KG1 (cell line): Measurements from ENCODE around the gene SLC46A1.
"Not testable (repeated sequence)": the region's sequence is repeated elsewhere in the genome, so short reads cannot be mapped to it uniquely, and the experiment has no call there.

Source experiments
- DNase-seq: peaks from one replicate; lab custom pipeline; 2025; lab: John Stamatoyannopoulos, UW

SLC46A1 gene

GRCh38 chr17:28405632-28406472 lies at the start of gene SLC46A1:
SLC46A1 (minus strand) TSS chr17:28406212; CDS start chr17:28406114, 98 bp downstream.
- no peak for DNase-seq

GRCh38 chr17:28449859-28450258 lies 43.8 kb upstream of the SLC46A1 start:
- no peak for DNase-seq

GRCh38 chr17:28447396-28447760 lies 41.4 kb upstream of the SLC46A1 start:
- no peak for DNase-seq

GRCh38 chr17:28446716-28447395 lies 40.8 kb upstream of the SLC46A1 start:
- no peak for DNase-seq

- DNase-seq: no peak
These were observed 38.1 kb upstream of the SLC46A1 start for GRCh38 chr17:28443901-28444638.

DNA sequence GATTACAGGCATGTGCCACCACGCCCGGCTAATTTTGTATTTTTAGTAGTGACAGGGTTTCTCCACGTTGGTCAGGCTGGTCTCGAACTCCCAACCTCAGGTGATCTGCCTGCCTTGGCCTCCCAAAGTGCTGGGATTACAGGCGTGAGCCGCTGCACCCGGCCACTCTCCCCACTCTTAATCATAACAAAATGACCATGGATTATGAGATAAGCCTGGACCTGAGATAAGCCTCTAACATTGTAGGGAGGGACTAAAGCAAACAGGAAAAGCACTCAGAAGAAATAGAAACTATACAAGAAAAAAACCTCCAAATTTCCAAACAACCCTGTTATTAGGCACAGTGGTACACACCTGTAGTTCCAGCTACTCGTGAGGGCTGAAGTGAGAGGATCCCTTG lies 28.3 kb upstream of the SLC46A1 start:
- DNase-seq: not testable (repeated sequence)

DNA sequence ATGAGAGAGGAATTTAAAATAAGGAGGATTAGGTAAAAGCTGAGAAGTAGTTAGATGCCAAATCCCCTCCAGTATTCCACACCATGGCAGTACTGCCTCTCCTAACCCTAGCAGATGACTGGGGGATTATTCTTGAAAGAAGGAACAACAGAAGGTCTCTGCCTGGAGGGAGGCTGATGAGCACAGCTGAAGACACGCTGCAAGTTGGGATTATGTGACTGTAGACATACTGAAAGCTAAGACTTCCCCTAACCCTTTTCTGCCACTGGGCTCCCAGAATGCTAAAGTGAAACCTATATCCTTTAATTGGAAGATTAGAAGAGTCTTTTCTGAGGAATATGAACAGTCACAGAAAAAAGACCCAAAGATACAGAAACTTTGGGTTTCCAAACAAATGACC lies 27.7 kb upstream of the SLC46A1 start:
- no peak for DNase-seq

GRCh38 chr17:28427982-28428381 lies 22.0 kb upstream of the SLC46A1 start:
- DNase-seq: not testable (repeated sequence)

DNA sequence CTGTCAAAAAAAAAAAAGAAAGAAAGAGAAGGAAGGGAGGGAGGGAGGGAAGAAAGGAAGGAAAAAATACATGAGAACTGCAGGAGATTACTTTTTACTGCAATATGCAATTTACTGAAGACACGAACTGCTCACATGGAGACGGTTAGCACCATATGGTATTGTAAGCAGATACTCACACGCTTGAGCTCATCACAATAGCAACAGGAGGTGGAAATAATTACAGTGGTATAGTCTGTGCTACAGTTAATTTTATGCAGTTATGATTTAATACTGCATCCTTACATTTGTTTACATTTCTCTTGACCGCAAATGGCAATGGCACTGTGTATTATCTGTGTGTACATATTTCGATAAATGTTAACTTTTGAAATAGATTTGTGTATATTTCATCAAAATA lies 21.4 kb upstream of the SLC46A1 start:
- no peak for DNase-seq

GRCh38 chr17:28426081-28426519 lies 20.1 kb upstream of the SLC46A1 start:
- no peak for DNase-seq

DNA sequence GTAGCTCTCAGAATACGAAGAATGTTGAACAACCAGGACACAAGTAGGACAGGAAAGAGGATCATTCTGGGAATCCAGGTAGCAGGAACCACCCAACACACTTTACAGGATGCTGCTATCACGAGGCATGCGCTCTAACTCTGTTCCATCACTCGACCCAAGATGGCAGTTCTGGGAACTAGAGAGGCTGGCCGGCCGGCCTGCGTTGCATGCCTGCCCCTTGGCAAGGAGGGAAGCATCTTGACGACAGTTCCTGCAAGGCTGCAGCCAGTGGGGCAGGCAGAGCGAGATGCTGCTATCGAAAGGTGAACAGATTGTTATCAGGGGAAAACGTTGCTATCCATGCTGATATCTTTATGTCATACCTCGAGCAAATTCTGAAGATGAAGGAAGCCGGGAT lies 19.2 kb upstream of the SLC46A1 start:
- DNase-seq: no peak

DNA sequence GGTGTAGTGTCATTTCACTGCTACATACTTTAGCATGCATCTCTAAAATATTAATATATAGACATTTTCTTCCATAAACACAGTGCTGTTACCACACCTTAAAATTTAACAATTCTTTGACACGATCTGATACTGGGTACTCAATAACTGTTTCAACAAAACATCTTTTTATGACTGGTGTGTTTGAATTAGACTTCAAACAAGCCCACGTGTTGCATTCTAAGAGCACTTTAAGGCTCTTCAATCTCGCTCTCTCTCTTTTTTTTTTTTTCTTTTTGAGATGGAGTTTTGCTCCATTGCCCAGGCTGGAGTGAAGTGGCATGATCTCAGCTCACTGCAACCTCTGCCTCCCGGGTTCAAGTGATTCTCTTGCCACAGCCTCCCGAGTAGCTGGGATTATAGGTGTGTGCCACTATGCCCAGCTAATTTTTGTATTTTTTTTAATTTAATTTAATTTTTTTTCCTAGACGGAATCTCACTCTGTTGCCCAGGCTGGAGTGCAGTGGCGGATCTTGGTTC lies 15.8 kb upstream of the SLC46A1 start:
- no peak for DNase-seq

DNA sequence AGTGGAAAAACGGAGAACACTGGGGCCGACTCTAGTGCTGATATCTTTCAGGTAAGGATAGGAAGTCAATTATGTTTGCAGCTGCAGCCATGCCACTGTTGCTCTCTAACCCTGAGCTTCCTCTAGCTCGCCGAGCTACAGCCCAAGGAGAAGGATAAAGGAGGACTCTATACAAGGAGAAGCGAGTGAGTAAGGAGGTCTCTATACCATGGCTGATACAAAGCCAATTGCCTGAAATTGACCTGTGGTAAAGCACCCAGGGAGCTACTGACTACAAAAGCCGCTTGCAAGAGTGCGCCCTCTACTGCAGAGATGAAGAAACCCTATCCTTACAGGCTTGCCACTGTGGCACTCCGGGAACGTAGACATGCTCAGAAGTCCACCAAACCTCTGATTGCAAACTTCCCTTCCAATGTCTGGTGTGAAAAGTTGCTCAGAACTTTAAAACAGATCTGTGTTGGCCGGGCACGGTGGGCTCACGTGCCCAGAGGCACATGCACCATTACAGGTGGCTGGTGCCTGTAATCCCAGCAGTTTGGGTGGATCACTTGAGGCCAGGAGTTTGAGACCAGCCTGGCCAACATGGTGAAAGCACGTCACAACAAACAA lies 10.8 kb upstream of the SLC46A1 start:
- peak; percentile 29 for DNase-seq

DNA sequence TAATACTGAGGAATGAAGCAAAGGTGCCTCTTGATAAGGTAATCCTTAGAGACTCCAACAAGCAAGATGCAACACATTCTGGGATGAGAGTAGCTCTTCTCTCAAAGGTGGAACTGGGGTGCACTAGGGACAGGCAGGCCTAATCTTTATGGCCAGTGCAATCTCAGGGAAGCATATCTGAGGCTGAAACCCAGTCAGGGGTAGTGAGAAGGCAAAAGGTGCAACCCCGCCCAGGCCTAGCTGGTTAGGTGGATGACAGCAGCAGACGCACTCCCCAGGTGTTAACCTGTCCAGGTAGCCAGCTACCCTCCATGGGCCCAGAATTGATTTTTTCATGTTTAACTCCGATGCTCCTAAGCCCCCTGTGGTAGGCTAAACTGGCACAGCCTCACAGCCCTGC lies 9.9 kb upstream of the SLC46A1 start:
- no peak for DNase-seq

- no peak for DNase-seq
These were observed 7.8 kb upstream of the SLC46A1 start for GRCh38 chr17:28413804-28414203.

DNA sequence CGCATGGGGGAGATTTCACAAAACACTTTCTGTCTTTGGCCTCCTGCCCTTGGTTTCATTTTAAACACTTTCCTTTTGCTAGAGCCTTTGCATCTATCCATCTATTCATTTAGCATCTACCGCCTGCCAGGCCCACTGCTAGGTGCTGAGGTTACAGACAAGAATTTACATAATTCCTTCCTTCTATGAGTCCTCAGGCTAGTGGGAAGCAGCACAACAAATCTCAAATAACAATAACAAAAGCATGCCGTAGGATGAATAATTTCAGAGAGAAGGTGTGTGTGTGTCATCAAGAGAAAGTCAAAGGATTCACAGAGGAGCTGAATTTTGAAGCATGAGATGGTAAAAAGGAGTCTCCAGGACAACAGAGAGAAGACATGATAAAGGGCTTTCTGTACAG lies 6.1 kb upstream of the SLC46A1 start:
- no peak for DNase-seq

DNA sequence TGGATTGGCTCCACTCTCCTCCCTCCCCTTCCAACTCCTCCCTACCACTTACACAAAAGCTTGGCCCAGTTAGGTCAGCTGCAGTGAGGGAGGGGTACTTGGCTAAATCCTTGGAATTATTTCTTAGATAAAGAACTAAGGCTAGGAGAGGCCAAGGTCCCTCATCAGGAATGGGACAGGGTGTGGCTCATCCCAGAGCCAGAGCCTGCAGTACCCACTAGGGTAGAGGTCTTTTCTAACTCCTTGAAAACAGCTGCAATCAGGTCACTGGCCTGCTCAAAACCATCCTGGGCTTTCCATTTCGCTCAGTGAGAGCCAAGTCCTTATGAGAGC lies 1.9 kb upstream of the SLC46A1 start:
- DNase-seq: no peak

GRCh38 chr17:28407130-28407973 lies 1.3 kb upstream of the SLC46A1 start:
- no peak for DNase-seq

DNA sequence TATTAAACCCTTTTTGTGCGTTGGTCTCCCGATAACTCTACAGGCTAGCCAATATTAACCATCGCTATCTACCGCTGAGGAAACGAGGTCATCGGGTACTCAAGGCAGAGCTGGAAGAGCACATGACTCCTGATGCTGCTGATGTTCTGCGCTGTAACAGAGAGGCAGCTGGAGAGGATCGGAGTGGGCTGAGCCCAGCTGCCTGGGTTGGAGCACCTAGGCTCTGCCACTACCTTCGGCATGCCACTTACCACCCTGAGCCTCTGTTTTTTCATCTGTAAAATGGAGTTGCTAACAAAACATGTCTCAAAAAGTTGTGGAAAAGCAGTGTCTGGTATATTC lies 432 bp upstream of the SLC46A1 start:
- no peak for DNase-seq

DNA sequence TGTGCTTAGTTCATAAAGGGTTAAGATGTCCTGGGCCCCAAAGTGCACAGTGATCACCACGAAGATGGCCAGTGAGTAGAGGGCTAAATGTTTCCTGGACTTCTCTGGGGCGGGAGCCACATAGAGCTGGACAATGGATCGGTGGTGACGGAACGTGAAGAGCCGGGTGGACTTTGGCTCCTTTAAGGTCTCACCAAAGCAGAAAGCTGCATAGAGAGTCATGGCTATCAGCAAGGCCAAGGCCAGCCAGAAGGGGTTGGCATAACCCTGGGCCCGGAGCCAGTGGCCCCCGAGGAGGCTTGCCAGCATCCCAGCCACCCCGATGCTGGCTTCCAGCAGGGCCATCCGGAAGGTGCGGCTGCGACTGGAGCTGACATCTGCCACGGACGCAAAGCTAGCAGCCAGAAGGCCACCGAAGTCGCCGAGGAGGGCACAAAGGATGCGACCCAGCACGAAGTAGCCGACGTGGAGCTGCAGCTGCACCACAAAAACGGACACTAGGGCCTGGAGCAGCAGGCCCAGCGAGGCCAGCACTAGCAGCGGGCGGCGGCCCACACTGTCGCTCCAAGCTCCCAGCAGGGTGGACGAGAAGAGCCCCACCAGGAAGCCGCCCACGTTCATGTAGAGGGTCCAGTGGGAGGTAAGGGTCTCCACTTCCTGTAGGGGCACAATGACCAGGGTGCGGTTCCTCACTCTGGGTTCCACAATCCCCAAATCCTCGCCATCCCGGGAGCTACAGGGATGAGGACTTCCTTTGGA lies 1.0 kb downstream of the SLC46A1 start:
- no peak for DNase-seq

GRCh38 chr17:28404461-28404811 lies 1.6 kb downstream of the SLC46A1 start:
- DNase-seq: no peak
